ENCODE results near the gene CCDC85B.

DNA sequence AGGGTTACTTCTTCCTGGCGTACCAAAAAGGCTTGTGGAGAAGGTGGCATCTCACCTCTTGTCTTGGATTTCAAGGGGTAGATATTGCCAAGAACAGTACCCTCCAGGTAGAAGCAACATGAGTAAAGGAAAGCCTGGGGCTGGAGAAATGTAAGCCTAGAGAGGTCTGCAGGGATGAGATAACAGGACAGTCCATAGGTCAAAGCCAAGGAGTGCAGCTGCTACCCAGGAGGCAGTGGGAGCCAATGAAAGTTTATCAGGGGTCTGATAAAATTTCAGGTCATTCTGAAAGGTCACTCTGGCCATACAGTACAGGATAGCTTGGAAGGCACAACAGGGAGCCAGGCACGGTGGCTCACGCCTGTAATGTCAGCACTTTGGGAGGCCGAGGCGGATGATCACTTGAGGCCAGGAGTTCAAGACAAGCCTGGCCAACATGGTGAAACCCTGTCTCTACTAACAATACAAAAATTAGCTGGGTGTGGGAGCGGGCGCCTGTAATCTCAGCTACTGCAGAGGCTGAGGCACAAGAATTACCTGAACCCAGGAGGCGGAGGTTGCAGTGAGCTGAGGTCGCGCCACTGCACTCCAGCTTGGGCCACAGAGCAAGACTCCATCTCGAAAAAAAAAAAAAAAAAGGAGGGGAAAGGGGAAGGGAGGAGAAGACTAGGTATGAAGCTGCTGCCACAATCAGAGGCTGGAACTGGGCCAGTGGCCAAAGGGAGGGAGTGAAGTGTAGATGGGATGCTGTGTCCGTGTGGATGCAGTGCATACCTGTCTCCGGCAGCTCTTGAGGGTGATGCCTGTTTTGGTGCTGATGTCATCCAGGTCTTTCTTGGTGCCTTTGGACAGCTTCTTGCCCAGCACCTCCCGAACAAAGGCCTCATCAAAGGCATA, 3.4 kb upstream of the CCDC85B start:
- TF ChIP-seq, protein P1, sequence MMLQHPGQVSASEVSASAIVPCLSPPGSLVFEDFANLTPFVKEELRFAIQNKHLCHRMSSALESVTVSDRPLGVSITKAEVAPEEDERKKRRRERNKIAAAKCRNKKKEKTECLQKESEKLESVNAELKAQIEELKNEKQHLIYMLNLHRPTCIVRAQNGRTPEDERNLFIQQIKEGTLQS (IDR thresholded peaks at IDR 0.05; ENCODE audit: insufficient read depth, low read depth, low read length), result no peak
- TF ChIP-seq EZH2 (IDR thresholded peaks at IDR 0.05; ENCODE audit: low read depth, low read length, severe bottlenecking) (no peak), TEAD4 (IDR thresholded peaks at IDR 0.05; ENCODE audit: low read depth, low read length) (no peak), POLR2A (IDR thresholded peaks at IDR 0.05; ENCODE audit: control extremely low read depth in 1 of 2, low read depth in 2 of 2, low read length in 2 of 2) (no peak), CBX8 (IDR thresholded peaks at IDR 0.05; ENCODE audit: borderline replicate concordance, low read depth, low read length) (no peak)
- TF ChIP-seq, protein P2, sequence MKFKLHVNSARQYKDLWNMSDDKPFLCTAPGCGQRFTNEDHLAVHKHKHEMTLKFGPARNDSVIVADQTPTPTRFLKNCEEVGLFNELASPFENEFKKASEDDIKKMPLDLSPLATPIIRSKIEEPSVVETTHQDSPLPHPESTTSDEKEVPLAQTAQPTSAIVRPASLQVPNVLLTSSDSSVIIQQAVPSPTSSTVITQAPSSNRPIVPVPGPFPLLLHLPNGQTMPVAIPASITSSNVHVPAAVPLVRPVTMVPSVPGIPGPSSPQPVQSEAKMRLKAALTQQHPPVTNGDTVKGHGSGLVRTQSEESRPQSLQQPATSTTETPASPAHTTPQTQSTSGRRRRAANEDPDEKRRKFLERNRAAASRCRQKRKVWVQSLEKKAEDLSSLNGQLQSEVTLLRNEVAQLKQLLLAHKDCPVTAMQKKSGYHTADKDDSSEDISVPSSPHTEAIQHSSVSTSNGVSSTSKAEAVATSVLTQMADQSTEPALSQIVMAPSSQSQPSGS (IDR thresholded peaks at IDR 0.05; ENCODE audit: low read length), result no peak
- TF ChIP-seq, protein P3, sequence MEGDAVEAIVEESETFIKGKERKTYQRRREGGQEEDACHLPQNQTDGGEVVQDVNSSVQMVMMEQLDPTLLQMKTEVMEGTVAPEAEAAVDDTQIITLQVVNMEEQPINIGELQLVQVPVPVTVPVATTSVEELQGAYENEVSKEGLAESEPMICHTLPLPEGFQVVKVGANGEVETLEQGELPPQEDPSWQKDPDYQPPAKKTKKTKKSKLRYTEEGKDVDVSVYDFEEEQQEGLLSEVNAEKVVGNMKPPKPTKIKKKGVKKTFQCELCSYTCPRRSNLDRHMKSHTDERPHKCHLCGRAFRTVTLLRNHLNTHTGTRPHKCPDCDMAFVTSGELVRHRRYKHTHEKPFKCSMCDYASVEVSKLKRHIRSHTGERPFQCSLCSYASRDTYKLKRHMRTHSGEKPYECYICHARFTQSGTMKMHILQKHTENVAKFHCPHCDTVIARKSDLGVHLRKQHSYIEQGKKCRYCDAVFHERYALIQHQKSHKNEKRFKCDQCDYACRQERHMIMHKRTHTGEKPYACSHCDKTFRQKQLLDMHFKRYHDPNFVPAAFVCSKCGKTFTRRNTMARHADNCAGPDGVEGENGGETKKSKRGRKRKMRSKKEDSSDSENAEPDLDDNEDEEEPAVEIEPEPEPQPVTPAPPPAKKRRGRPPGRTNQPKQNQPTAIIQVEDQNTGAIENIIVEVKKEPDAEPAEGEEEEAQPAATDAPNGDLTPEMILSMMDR (IDR thresholded peaks at IDR 0.05; ENCODE audit: control extremely low read depth in 1 of 3, insufficient read depth in 1 of 3, low read depth in 1 of 3, low read length in 3 of 3), result no peak

Measured in H1 (cell line).